B cell (primary cell): ENCODE data around the gene CYP2A13.

ENCODE experiments used
- EZH2 ChIP-seq: IDR thresholded peaks from 2 replicates; pipeline ENCODE4 v1.6.1; 2012; ENCODE audit warnings: borderline replicate concordance, low read depth, mild to moderate bottlenecking, moderate library complexity, low read length; ENCODE audit not compliant: insufficient read depth, poor library complexity, severe bottlenecking
- TF ChIP-seq, protein P1 (sequence below): fragments of 200-600 bp; IDR thresholded peaks from one replicate; pipeline ENCODE4 v1.8.0; 2022; ENCODE audit warnings: antibody characterized with exemption, mild to moderate bottlenecking

GRCh38 chr19:41112728-41113290, 24.6 kb downstream of the CYP2A13 start:
- TF ChIP-seq, protein P1, sequence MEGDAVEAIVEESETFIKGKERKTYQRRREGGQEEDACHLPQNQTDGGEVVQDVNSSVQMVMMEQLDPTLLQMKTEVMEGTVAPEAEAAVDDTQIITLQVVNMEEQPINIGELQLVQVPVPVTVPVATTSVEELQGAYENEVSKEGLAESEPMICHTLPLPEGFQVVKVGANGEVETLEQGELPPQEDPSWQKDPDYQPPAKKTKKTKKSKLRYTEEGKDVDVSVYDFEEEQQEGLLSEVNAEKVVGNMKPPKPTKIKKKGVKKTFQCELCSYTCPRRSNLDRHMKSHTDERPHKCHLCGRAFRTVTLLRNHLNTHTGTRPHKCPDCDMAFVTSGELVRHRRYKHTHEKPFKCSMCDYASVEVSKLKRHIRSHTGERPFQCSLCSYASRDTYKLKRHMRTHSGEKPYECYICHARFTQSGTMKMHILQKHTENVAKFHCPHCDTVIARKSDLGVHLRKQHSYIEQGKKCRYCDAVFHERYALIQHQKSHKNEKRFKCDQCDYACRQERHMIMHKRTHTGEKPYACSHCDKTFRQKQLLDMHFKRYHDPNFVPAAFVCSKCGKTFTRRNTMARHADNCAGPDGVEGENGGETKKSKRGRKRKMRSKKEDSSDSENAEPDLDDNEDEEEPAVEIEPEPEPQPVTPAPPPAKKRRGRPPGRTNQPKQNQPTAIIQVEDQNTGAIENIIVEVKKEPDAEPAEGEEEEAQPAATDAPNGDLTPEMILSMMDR: no peak
- TF ChIP-seq EZH2: no peak
